Measurements from ENCODE around the gene DAPK2. TPM values are rescaled to one million over a fixed set of nuclear protein-coding genes. Genes with fewer than 3 reads are reported as not detected.
A peak's percentile ranks its signal among the peaks of the same experiment; 100 is the strongest.

Gene DAPK2
- total RNA-seq, 6 experiments from 2014 or later: 2.1 to 5.7 (median 5.1) TPM

GRCh38 chr15:63939531-63940130, 106.7 kb downstream of the DAPK2 start:
- DNase-seq: peak; percentile 22
- H3K9me3 Mint-ChIP-seq: no peaks in the 10 kb centered on the region
- H3K27me3 Mint-ChIP-seq (ENCODE audit: insufficient read depth): peaks cover 1% of the 10 kb centered on the region; the same call in 1 of the 2 replicates
- no peaks in the 10 kb centered on the region for H3K36me3 Mint-ChIP-seq (ENCODE audit: low read depth)
- TF ChIP-seq, protein P1, sequence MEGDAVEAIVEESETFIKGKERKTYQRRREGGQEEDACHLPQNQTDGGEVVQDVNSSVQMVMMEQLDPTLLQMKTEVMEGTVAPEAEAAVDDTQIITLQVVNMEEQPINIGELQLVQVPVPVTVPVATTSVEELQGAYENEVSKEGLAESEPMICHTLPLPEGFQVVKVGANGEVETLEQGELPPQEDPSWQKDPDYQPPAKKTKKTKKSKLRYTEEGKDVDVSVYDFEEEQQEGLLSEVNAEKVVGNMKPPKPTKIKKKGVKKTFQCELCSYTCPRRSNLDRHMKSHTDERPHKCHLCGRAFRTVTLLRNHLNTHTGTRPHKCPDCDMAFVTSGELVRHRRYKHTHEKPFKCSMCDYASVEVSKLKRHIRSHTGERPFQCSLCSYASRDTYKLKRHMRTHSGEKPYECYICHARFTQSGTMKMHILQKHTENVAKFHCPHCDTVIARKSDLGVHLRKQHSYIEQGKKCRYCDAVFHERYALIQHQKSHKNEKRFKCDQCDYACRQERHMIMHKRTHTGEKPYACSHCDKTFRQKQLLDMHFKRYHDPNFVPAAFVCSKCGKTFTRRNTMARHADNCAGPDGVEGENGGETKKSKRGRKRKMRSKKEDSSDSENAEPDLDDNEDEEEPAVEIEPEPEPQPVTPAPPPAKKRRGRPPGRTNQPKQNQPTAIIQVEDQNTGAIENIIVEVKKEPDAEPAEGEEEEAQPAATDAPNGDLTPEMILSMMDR (IDR thresholded peaks at IDR 0.05): no peak
- H3K27ac Mint-ChIP-seq: peak overlapping the region; percentile 55
- H3K4me3 Mint-ChIP-seq: 0 out of 2 replicates have a peak overlapping the region, but pooled peaks have one; percentile 13
- H3K4me1 Mint-ChIP-seq (ENCODE audit: low read depth): peaks cover 23% of the 10 kb centered on the region

GRCh38 chr15:63938486-63939061, 107.7 kb downstream of the DAPK2 start:
- Mint-ChIP-seq H3K27me3 (ENCODE audit: insufficient read depth) (no peaks in the 10 kb centered on the region; the same call in 1 of the 2 replicates), H3K4me1 (ENCODE audit: low read depth) (peaks cover 23% of the 10 kb centered on the region), H3K9me3 (no peaks in the 10 kb centered on the region), H3K27ac (no peak overlapping the region), H3K36me3 (ENCODE audit: low read depth) (no peaks in the 10 kb centered on the region), H3K4me3 (no peak overlapping the region)
- TF ChIP-seq, protein P1 (IDR thresholded peaks at IDR 0.05): no peak
- no peak for DNase-seq

- no peak overlapping the region for H3K4me3 Mint-ChIP-seq
- TF ChIP-seq, protein P1 (IDR thresholded peaks at IDR 0.05): no peak
- H3K9me3 Mint-ChIP-seq: no peaks in the 10 kb centered on the region
- DNase-seq: no peak
- peaks cover 5% of the 10 kb centered on the region for H3K4me1 Mint-ChIP-seq (ENCODE audit: low read depth)
- H3K27me3 Mint-ChIP-seq (ENCODE audit: insufficient read depth): peaks cover 3% of the 10 kb centered on the region
- no peaks in the 10 kb centered on the region for H3K36me3 Mint-ChIP-seq (ENCODE audit: low read depth)
- H3K27ac Mint-ChIP-seq: no peak overlapping the region
Measured at GRCh38 chr15:63933522-63933921, 112.8 kb downstream of the DAPK2 start.

DNA sequence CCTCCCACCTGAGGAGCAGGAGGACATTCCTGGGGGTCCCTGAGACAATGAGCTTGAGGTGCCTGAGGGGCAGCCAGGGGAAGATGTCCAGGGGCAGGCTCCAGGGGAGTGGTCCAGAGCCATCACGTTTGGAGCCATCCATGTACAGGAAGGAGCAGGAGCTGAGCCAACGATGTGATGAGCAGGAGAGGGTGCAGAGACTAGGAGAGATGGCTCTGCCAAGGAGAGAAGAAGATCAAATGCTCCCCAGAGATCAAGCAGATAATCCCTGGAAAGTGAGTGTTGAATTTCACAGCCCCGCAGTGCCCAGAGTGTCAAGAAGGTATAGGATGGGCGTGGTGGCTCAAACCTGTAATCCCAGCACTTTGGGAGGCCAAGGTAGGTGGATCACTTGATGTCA, 114.7 kb downstream of the DAPK2 start:
- H3K9me3 Mint-ChIP-seq: no peaks in the 10 kb centered on the region
- H3K4me3 Mint-ChIP-seq: no peak overlapping the region
- no peaks in the 10 kb centered on the region for H3K36me3 Mint-ChIP-seq (ENCODE audit: low read depth)
- DNase-seq: no peak
- H3K4me1 Mint-ChIP-seq (ENCODE audit: low read depth): no peaks in the 10 kb centered on the region
- H3K27me3 Mint-ChIP-seq (ENCODE audit: insufficient read depth): peaks cover 13% of the 10 kb centered on the region
- no peak overlapping the region for H3K27ac Mint-ChIP-seq
- TF ChIP-seq, protein P1 (IDR thresholded peaks at IDR 0.05): no peak

DNA sequence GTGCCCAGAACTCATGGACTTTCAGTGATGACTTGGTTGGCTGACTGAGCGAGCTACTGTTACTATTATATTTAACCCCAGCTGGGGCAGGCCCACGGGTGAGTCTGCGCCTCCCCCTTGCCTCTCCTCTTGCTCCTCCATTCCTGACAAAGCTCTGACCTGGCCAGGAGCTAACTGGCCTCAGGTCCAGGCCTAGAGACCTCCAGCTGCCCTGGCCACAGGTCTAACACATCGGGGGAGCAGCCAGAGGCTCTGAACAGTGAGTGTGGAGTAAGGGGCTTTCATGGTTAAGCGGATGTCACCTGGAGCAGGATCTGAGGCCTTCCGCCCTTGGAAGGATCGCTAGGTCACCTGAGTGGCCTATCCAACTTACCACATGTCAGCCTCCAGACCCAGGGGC, 116.3 kb downstream of the DAPK2 start:
- TF ChIP-seq, protein P1 (IDR thresholded peaks at IDR 0.05): no peak
- Mint-ChIP-seq H3K27ac (no peak overlapping the region), H3K4me1 (ENCODE audit: low read depth) (no peaks in the 10 kb centered on the region), H3K4me3 (no peak overlapping the region), H3K27me3 (ENCODE audit: insufficient read depth) (peaks cover 15% of the 10 kb centered on the region), H3K9me3 (no peaks in the 10 kb centered on the region), H3K36me3 (ENCODE audit: low read depth) (no peaks in the 10 kb centered on the region)
- DNase-seq: no peak

Data from HFFc6 (cell line).